ENCODE measurements around the gene EML2.

GRCh38 chr19:45590300-45591003, 48.7 kb downstream of the EML2 start:
- TF ChIP-seq POLR2AphosphoS5 (IDR thresholded peaks at IDR 0.05) = no peak
- no peak for TF ChIP-seq CTCF (IDR thresholded peaks at IDR 0.05)
- no peak for TF ChIP-seq POLR2A (IDR thresholded peaks at IDR 0.05)
